Measurements from ENCODE around the gene PRKCB. TPM values are rescaled to one million over a fixed set of nuclear protein-coding genes. Genes with fewer than 3 reads are reported as not detected.

The PRKCB gene
- polyA plus RNA-seq, 2 of the 4 experiments (the other 2 are of a cell fraction), result 0.09 to 0.22 TPM

- 7% methylated on average over 7 of the region's 7 CpGs for WGBS (ENCODE audit: missing lambda C conversion rate)
- no peak overlapping the region for H3K27ac ChIP-seq
- ATAC-seq, result no peak
- H3K9me3 ChIP-seq, result no peaks in the 10 kb centered on the region; the same call in 2 of the 3 replicates
- no peaks in the 10 kb centered on the region for H3K4me1 ChIP-seq
- H3K4me3 ChIP-seq, result no peak overlapping the region
- POLR2A ChIA-PET, result no interaction called here
- FAIRE-seq, result no peak
- no peak overlapping the region for H3K4me2 ChIP-seq
- CTCF ChIA-PET, result interaction anchor here (1.1 to 1.5 kb wide), 3 partner anchors 128 to 205 kb away, joined by 3 to 6 read pairs (median 4); no protein-coding TSS in a partner anchor
- TF ChIP-seq NPAS2 (CRISPR knock-in tag; IDR thresholded peaks at IDR 0.05; ENCODE audit: borderline replicate concordance), result no peak
- DNase-seq (ENCODE audit: low read depth in 1 of 2, low spot score in 1 of 2), result no peak
Measured at GRCh38 chr16:24007391-24007790, 171.6 kb downstream of the PRKCB start.

- Histone ChIP-seq H3K4me1 (no peaks in the 10 kb centered on the region), H3K4me3 (no peak overlapping the region), H3K27ac (no peak overlapping the region), H3K4me2 (no peak overlapping the region), H3K9me3 (no peaks in the 10 kb centered on the region; the same call in 2 of the 3 replicates)
- CTCF ChIA-PET, result interaction anchor here (0.6 to 10.1 kb wide), 5 partner anchors 128 to 332 kb away, joined by 3 to 85 read pairs (median 4); no protein-coding TSS in a partner anchor
- FAIRE-seq (no peak), ATAC-seq (no peak), DNase-seq (ENCODE audit: low read depth in 1 of 2, low spot score in 1 of 2) (no peak)
- 0% methylated on average over 1 of the region's 1 CpG for WGBS (ENCODE audit: missing lambda C conversion rate)
- POLR2A ChIA-PET, result no interaction called here
- no peak for TF ChIP-seq HES2 (IDR thresholded peaks at IDR 0.05)
- TF ChIP-seq PBX3 (IDR thresholded peaks at IDR 0.05), result no peak
- no peak for TF ChIP-seq FOSB (CRISPR knock-in tag; IDR thresholded peaks at IDR 0.05)
- no peak for TF ChIP-seq RCOR1 (IDR thresholded peaks at IDR 0.05; ENCODE audit: low read depth, low read length)
- no peak for TF ChIP-seq FOSL2 (IDR thresholded peaks at IDR 0.05)
- TF ChIP-seq FOSL2 (CRISPR knock-in tag; IDR thresholded peaks at IDR 0.05), result no peak
- no peak for TF ChIP-seq HOXB13 (CRISPR knock-in tag; IDR thresholded peaks at IDR 0.05; ENCODE audit: low read depth)
- TF ChIP-seq BHLHE40 (IDR thresholded peaks at IDR 0.05; ENCODE audit: low read depth, low read length), result no peak
- TF ChIP-seq POLR2AphosphoS2 (conservative IDR thresholded peaks at IDR 0.05; ENCODE audit: low read length), result no peak
- TF ChIP-seq FOXS1 (CRISPR knock-in tag; IDR thresholded peaks at IDR 0.05), result no peak
- no peak for TF ChIP-seq ZNF302 (CRISPR knock-in tag; IDR thresholded peaks at IDR 0.05)
- no peak for TF ChIP-seq NPAS2 (CRISPR knock-in tag; IDR thresholded peaks at IDR 0.05; ENCODE audit: borderline replicate concordance)
Measured at GRCh38 chr16:24007934-24008333, 172.2 kb downstream of the PRKCB start.

- TF ChIP-seq MAX (IDR thresholded peaks at IDR 0.05) (no peak), CHD4 (IDR thresholded peaks at IDR 0.05; ENCODE audit: borderline replicate concordance) (no peak), REST (IDR thresholded peaks at IDR 0.05) (no peak), ELK1 (IDR thresholded peaks at IDR 0.05; ENCODE audit: low read depth, low read length) (no peak), FOSL2 (IDR thresholded peaks at IDR 0.05) (no peak), FOSL2 (CRISPR knock-in tag; IDR thresholded peaks at IDR 0.05) (no peak), EHMT2 (IDR thresholded peaks at IDR 0.05; ENCODE audit: low read depth) (no peak), MAZ (IDR thresholded peaks at IDR 0.05; ENCODE audit: borderline replicate concordance, low read depth, low read length) (no peak), RCOR1 (IDR thresholded peaks at IDR 0.05; ENCODE audit: low read depth, low read length) (no peak), ZSCAN20 (CRISPR knock-in tag; IDR thresholded peaks at IDR 0.05) (no peak), HEYL (CRISPR knock-in tag; IDR thresholded peaks at IDR 0.05) (no peak), HDAC2 (IDR thresholded peaks at IDR 0.05) (no peak), HOXB5 (CRISPR knock-in tag; IDR thresholded peaks at IDR 0.05) (no peak), ESRRA (IDR thresholded peaks at IDR 0.05; ENCODE audit: borderline replicate concordance, low read length) (no peak), HOXA7 (CRISPR knock-in tag; IDR thresholded peaks at IDR 0.05) (no peak), KDM1A (IDR thresholded peaks at IDR 0.05; ENCODE audit: low read depth) (no peak), NFE2L2 (conservative IDR thresholded peaks at IDR 0.05; ENCODE audit: low read length) (no peak), MYC (IDR thresholded peaks at IDR 0.05; ENCODE audit: borderline replicate concordance, low read length) (no peak), FOSB (CRISPR knock-in tag; IDR thresholded peaks at IDR 0.05) (no peak), GATA3 (IDR thresholded peaks at IDR 0.05; ENCODE audit: borderline replicate concordance) (no peak)
- no peak for FAIRE-seq
- CTCF ChIA-PET, result interaction anchor here (0.7 to 10.1 kb wide), 7 partner anchors 11 to 212 kb away, joined by 3 to 85 read pairs (median 5); no protein-coding TSS in a partner anchor
- Histone ChIP-seq H3K4me3 (no peak overlapping the region), H3K4me1 (no peaks in the 10 kb centered on the region), H3K4me2 (no peak overlapping the region), H3K9me3 (no peaks in the 10 kb centered on the region; the same call in 2 of the 3 replicates), H3K27ac (no peak overlapping the region)
- no peak for DNase-seq (ENCODE audit: low read depth in 1 of 2, low spot score in 1 of 2)
- POLR2A ChIA-PET, result no interaction called here
- WGBS (ENCODE audit: missing lambda C conversion rate), result 6% methylated on average over 4 of the region's 4 CpGs
- ATAC-seq, result no peak
Measured at GRCh38 chr16:24009098-24009497, 173.3 kb downstream of the PRKCB start.

Data from A549 (cell line).